OCI-LY7 (cell line): ENCODE data around the gene MUC21.

Experiments
- CTCF ChIP-seq: fragments of 200-600 bp; sonication (generic); conservative IDR thresholded peaks from 2 replicates; pipeline ENCODE4 v1.5.1; 2014; ENCODE audit warnings: mild to moderate bottlenecking, antibody characterized with exemption, low read length, moderate library complexity, mixed read lengths
- EZH2phosphoT487 ChIP-seq: fragments of 200-600 bp; sonication (generic); IDR thresholded peaks from 2 replicates; pipeline ENCODE4 v1.6.1; 2018; ENCODE audit warnings: low read depth, borderline replicate concordance, mild to moderate bottlenecking, mixed run types, antibody characterized with exemption, low read length, moderate library complexity, mixed read lengths

DNA sequence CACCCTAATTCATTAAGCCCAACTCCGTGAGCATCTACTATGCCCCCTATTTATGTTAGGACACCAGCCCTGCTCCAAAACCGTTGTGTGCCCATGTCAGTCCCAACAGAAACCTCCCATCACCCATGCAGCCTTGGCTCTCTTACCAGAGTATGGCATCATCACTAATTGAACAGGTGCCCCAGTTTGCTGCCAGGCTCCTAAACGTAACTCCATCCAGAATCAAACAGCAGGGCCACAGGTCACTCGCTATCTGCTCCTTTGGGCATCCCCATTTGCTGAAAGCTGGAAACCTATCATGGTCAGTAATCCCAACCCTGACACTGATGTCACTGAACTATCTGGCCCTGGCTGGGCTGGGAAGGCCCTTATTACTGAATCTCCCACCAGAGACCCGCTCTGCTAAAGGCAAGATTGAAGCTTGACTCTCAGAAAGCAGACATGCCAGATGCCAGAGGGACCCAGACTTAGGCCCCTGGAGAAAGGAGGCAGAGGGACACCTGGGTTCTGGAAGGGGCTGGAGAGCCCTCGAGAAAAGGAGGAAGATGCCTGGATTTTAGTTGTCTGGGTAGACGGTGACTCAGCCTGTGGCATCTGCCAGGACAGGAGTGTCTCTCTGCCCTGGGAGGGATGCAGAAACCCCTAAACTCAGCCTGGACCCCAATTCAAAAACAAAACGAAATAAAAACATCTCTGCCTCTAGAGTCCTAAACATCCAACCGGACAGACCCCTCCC lies 28.7 kb upstream of the MUC21 start:
- TF ChIP-seq CTCF (no peak), EZH2phosphoT487 (no peak)
